NCI-H774 (cell line): ENCODE measurements around the gene SMG1.

Experiments used
- DNase-seq: peaks from one replicate; lab custom pipeline; 2025; lab: John Stamatoyannopoulos, UW

Gene SMG1

DNA sequence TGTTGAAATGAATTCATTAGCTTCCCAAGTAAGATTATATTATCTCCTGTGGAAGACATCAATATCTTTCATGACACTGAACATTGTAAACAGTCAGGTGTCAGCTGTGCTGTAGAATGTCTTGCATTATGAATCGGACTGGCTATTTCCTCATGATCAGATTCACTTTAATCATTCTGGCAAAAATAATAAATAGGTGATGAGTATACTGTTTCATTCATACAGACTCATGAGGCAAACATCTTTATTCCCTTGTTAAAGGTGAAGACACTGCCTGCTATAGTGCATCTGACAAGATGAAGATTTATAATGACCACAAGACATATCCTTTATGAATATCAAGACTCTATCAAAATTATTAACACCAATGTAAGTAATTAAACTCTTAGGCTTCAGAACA is 73.6 kb downstream of the SMG1 start:
- no peak for DNase-seq

DNA sequence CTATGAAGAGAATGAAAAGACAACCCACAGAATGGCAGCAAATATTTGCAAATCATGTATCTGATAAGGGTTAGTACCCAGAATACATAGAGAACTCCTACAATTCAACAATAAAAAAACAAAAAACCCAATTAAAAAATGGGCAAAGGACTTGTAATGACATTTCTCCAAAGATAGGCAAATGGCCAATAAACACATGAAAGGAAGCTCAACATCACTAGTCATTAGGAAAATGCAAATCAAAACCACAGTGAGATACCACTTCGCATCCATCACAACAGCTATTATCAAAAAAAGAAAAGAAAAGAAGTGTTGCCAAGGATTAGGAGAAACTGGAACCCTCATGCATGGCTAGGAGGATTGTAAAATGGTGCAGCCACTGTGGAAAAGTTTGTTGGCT is 79.8 kb downstream of the SMG1 start:
- no peak for DNase-seq

DNA sequence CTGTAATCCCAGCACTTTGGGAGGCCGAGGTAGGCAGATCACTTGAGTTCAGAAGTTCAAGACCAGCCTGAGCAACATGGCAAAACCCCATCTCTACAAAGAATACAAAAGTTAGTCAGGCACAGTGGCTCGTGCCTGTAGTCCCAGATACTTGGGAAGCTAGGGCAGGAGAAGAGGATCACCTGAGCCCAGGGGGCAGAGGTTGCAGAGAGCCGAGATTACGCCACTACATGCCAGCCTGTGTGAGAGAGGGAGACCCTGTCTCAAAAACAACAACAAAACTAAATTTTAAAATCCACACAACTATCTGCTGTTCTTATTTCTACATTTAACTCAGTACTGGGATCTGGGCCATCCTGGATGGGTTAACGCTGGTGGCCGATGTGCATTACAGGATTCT is 83.6 kb downstream of the SMG1 start:
- no peak for DNase-seq

DNA sequence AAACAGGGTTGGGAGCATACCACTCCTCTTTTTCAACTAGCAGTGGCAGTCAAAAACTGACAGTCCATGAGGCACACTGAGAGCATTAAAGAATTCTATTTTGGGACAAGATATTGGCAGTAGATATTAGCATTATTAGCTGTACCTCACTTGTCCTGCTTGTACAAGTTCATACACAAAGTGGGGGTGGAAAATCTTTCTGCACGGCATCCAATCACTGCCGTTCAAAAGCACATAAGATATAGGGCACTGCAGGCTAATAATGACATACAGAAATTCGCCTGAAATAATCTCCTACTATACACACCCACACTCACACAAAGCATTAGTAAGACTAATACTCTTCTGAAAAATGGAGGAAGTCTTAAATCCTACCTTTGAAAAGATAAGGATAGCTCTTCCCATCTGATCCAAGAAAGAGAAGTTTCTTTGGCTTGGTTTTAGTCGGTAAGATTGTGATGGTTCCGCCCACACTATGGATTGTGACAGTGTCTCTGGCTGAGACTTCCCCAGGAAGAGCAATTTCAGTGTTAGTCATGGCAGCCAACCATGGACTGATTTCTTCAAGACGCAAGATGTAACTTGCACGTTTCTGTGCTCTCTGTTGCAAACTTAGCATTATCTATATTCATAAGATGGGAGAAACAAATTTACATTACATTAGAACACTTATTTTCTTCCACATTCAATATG is 84.2 kb downstream of the SMG1 start:
- DNase-seq, result no peak

- DNase-seq, result no peak
These were observed 86.7 kb downstream of the SMG1 start for GRCh38 chr16:18839555-18839954.

- DNase-seq, result no peak
These were observed 89.5 kb downstream of the SMG1 start for GRCh38 chr16:18836702-18837101.

DNA sequence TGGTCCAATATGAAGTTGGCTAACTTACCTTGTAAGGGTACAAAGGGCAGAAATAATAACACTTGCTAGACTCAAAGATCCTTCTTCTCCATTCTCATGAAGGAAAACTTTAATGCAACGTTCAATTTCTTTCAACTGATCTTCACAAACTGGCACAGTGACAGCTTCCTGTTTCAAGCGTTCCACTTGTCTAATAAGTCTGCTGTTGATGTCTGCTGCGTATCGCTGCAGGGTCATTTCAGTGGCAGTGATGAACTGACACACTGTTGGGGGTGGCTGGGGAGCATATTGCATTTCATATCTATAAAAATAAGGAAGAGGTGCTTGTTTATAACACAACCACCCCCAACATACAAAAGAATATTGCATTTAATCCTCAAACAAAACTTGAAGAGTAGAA is 91.3 kb downstream of the SMG1 start:
- no peak for DNase-seq

- DNase-seq, result no peak
These were observed 92.3 kb downstream of the SMG1 start for GRCh38 chr16:18833707-18834505.

GRCh38 chr16:18832613-18833012 is 93.6 kb downstream of the SMG1 start:
- no peak for DNase-seq

- DNase-seq, result no peak
These were observed 94.2 kb downstream of the SMG1 start for GRCh38 chr16:18832006-18832405.

GRCh38 chr16:18829251-18829650 is 97.0 kb downstream of the SMG1 start:
- no peak for DNase-seq

GRCh38 chr16:18827890-18828289 is 98.3 kb downstream of the SMG1 start:
- DNase-seq, result no peak

- no peak for DNase-seq
These were observed 109.9 kb downstream of the SMG1 start for GRCh38 chr16:18816286-18816685.

- DNase-seq, result no peak
These were observed 114.3 kb downstream of the SMG1 start for GRCh38 chr16:18811925-18812324.

DNA sequence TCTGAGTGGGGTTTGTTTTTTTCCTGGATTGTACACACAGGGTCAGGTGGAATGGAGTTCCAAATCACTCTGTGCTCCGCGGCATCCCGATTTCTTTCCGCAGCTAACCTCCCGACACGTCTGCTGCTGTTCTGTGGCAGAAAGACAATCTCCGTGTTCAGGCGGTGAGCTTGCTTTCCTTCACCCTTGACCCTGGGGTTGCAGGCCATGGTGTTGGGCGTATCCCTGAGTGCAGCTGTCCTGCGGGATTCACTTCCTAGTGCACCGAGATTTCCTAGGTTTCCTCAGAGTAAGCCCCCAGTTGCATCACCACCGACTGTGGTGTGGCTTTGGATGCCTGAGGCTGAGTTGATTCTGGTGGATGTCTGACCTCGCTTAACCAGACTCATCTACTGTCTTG is 117.0 kb downstream of the SMG1 start:
- DNase-seq, result no peak

DNA sequence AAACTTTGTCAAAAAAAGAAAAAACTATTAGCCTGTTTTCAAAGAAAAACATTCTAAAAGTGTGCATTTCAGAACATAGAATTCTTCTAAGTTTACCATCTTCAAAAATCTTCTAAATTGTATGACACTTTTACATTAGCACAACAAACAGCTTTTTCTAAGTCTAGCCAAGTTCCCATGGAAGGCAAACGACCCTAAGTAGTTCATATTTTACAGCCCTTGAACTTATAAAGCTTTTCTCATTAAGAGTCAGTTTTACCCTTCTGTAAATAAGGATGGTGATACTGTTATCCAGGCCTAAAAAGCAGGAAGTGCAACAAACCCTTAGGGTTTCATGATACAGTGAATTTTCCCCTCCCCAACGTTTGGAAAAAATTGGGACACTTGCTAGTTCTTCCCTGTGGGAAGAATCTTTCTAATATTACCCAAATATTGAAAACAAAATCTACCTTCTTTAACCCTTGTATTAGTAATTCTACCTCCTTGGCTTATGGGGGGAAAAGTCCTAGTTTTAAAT is 120.9 kb downstream of the SMG1 start:
- DNase-seq, result no peak

DNA sequence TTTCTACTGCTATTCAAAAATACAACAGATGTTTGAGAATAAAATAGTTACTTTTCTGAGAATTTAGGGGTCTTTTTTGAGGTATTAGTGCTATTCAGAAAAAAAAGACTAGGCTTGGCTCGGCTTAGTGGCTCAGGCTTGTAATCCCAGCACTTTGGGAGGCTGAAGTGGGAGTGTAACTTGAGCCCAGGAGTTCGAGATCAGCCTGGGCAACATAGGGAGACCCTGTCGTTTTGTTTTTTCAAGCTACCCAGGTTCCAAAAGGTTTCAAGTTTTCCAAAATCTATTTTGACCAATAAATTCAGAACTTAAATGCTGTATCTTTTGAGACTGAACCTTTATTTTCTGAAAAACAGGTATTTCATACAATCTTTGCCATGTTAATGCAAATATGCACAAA is 121.7 kb downstream of the SMG1 start:
- no peak for DNase-seq

- no peak for DNase-seq
These were observed 122.4 kb downstream of the SMG1 start for GRCh38 chr16:18803569-18804462.

DNA sequence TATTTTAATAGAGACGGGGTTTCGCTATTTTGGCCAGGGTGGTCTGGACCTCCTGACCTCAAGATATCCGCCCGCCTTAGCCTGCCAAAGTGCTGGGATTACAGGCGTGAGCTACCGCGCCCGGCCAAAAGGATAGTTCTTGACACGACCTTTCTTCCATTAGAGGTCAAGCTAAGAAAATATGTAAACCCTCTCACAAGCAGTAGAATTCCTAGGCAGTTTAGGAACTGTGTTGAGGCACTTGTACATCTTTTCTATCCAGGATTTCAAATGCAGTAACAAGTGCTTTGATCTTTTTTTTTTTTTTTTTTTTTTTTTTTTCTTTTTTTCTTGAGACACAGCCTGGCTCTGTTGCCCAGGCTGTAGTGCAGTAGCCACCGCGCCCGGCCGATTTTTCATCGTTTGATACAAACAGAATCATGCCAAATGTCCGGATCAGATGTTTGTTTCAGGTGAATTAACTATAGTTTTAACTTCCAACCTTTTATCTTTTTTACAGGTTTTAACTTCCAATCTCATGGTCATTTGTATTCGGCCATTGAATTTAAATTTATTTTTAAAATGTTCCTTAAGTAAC is 123.4 kb downstream of the SMG1 start:
- no peak for DNase-seq

DNA sequence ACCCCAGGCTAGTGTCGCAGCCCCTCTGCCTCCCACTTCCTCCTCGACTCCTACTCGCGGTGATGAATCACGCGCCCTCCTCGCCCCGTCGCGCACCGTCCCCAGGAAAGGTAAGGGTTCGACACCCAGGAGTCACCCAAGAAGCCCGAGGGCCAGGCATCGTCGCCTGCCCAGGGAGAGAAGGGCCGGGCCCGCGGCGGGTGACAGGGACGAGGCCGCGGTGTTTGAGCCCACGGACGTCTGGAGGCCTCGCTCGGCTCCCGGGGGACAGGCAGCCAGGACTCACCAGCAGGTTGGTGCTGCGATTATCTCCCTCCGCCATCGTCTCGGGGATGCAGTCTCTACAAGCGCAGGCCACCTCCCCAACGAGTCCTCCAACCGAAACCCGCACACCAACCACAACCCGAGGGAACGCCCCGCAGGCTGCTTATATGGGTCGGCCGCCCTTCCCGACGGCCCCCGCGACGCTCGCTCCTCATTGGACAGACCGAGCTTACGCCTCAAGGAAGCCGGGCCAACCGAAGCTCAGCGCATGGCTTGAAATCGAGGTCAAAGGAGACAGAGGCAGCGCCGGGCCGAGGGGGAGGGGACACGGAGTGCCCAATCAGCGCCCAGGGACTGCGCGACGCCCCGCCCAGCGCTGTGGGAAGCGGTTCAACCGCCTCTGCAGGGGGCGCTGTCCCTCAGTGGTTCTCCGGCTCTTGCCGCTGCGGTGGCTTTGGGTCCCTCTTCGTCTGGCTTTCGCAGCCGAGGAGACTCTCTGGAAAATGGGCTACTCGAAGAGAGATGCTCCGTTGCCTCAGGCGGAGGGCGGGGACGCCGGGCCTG is 124.8 kb downstream of the SMG1 start, which contains the start of gene ARL6IP1:
Gene ARL6IP1, minus strand, starts transcription at position 405 of the 828 bp plus-strand sequence. Its CDS starts 83 bp downstream, at position 322.
- DNase-seq, result peak; percentile 99

DNA sequence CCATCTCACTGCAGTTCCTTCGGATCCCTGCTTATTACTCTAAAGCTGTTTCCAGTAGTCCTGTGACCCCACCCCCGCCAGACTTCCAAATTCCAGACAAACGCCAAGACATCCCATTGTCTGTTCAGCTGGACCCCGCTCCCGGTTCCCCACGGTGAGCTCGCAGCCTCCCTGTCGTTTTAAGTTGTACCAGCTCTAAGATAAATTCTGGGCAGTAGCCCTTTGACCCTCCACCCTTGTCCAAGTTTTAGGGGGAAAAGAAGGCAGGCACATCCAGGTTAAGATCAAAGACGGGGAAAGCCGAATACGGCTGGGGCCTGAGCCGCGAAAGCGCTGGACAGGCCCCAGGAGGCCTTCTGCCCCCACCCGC is 125.4 kb downstream of the SMG1 start:
- no peak for DNase-seq
